Measurements from ENCODE around the gene BACE2.
"Not testable (repeated sequence)": the region's sequence is repeated elsewhere in the genome, so short reads cannot be mapped to it uniquely, and the experiment has no call there.

Gene BACE2

DNA sequence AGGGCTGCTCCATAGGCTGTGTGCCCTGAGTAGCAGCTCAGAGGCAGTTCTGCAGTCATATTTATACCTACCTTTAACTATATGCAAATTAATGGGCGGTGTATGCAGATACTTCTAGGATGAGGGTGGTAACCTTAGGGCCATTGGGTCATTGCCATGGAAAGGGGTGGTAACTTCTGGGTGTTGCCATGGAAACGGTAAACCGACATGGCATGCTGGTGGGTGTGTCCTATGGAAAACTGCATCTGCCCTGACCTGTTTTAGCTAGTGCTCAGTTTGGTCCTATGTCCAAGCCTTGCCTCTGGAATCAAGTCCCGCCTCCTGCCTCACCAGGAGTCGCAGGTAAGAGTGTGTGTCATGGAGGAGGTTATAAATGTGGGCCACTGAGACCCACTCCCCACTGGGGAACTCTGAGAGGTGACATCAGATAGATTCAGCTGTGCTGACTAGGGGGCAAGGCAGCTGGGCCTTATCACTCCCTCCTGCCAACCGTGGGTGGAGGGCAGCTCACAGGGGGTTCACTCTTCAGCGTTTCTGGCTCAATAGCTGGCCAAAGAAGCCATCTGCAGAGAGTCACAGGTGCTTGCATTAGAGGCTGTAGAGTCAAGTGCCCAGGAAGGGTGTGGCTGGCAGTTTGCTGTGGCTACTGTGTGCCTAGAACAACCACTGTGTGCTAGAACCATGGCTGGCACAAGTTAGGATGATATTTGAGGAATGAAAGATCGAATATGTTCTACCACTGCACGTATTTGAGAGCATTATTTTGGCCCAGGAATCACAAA is 19.0 kb downstream of the BACE2 start:
- DNase-seq: peak; percentile 53

DNA sequence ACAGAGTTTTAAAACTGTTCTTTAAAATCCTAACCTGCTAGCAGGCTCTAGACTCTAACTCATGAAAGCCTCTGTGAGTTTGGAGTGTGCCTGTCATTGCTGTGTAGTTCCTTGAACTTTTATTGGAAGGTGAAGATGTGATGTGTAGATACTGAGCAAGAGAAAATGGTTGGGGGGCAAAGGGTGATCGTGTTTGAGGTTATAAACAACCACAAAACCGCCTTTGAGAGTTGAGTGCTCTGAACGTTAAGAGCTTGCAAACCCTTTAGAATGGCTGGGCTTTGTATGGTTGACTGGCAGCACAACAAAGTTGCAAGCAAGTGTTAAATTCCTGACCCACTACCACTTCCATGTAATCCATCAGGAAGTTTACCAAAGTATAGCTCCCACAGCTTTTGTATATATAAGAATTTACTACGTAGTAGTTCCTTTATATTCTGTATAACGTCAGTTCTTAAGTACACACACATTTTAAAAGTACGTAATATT is 19.6 kb downstream of the BACE2 start:
- DNase-seq: no peak

DNA sequence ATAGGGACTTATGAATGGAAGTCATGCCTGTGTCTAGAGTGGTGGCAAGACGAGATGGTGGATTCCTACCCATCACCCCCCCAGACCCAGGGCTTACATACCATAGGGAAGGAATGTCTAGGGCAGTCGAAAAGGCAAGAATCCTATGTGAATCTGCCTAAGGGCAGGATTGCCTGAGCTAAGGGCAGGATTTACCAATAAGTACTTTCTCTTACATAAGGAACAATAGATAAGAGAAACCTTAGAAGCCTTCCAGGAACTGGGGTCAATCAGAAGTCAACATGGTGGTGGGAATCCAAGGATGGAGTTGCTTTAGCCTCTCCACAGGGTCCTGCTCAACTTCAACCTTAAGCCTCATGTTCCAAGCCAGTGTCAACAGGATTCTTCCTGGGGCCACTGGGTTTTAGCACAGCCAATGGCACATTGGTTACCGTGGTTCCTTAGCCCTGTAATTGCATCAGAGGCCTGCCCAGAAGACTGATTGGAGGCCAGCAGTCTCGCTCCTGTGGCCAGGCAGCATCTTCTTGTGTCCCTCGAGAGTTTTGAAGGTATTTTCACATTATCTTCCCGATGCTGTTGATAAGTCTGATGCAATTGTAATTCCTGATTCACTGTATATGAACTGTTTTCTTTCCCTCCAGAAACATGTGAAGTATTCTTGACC is 20.7 kb downstream of the BACE2 start:
- DNase-seq: no peak

DNA sequence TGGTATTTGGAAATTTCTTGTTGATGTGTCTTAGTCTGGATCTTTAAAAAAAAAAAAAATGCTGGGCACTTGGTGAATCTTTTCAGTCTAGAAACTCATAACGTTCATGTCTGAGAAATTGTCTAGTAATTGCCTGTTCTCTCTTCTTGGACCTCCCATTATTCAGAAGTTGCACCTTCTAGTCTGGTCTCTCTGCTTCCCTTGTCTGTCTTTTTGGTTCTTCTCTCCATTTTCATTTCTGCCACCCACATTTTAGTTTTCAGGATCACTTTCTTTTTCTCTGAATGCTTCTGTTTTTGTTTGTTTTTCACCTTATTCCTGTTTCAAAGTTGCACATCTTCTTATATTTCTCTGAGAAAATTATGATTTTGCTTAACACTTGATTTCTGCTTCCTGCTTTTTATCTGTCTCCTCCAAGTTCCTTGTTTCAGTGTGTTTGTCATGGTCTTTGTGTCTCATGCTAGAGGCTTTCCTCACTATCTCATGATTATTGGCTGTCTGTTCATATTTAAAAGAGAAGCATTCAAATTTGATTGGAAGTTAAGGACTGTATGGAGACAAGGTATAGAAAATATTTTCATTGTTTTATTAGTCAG is 21.3 kb downstream of the BACE2 start:
- DNase-seq: no peak

DNA sequence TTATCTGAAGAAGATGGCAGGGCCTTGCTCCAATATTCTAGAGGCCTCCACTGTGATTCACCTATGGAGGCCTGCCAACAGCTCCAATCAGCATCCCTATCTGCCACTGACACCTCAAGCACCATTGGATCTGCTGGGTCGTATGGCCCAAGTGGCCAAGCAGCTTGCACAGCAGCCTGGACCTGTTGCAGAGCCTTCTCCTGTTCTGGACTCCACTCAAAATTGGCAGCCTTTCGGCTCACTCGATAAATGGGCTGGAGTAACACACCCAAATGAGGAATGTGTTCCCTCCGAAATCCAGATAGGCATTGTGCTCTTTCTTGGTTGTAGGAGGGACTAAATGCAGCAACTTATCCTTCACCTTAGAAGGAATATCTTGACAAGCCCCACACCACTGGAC is 24.6 kb downstream of the BACE2 start:
- not testable (repeated sequence) for DNase-seq

DNA sequence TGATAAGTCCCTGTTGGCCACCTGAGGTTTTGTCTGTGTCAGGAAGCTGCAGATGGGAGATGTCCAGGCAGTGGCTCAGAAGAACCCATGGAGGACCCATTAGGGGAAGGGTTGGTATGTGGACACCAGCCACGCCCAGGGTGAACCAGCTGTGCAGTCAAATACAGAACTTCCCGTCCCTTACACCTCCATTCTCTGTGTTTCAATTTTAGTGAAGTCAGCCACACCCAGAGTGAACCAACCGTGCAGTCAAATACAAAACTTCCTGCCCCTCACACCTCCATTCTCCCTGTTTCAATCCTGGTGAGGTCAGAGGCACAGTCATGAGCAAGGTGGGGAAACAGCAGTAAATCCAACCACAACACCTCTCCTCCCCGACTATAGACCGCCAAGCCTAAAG is 27.4 kb downstream of the BACE2 start:
- no peak for DNase-seq

DNA sequence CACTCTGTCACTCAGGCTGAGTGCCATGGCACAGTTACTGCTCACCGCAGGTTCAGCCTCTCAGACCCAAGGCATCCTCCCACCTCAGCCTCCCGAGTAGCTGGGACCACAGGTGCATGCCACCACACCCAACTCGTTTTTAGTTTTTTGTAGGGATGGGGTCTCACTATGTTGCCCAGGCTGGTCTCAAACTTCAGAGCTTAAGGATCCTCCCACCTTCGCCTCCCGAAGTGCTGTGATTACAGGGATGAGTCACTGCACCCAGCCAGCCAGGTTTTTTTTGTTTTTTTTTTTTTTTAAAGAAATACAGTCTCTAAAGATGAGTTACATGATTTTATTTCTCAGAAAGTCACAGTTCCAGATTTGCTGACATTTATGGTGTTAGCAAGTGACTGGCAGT is 29.0 kb downstream of the BACE2 start:
- no peak for DNase-seq

DNA sequence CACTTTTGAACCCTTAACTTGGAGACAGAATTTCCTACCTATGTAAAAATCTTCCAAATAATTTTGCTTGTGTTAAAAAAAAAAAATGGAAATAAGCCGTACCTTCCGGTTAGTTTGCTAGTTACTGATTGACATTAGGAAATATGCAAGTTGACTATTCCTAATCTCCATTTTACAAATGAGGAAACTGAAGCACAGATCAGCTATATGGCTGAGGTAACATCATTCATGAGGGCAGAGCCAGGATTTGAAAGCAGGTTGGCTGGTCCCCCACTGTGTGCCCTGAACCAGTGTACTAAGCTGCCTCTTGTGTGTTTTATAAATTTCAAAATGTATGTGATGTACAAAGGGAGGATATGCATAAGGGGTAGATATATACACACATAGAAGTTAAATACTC is 29.6 kb downstream of the BACE2 start:
- DNase-seq: no peak

DNA sequence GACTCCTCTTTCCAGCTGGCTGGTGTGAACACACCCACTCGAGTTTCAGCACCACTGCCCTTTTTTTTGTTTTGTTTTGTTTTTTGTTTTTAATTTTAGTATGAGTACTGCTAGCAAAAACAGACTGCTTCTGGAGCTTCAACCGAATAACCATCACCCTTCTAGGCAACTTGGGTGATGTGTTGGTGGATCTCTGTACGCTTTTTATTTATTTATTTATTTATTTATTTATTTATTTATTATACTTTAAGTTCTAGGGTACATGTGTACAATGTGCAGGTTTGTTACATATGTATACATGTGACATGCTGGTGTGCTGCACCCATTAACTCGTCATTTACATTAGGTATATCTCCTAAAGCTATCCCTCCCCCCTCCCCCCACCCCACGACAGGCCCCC is 30.7 kb downstream of the BACE2 start:
- not testable (repeated sequence) for DNase-seq

DNA sequence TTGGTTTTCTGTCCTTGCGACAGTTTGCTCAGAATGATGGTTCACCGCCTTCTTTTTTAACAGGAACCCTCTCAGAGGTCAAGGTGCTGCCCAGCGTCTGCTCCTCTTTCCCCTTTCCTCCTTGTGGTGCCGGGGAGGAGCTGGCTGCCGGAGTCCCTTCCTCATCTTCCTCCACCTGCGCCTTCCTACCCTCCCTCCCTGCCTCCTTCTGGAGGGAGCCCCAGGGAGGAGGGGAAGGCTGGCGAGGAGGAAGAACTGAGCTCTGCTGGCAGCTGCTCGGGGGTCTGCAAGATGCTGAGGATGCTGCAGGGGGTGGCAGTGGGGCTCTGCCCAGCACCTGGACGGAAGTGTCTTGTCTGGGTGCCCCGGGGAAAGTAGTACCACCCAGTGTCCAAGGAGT is 31.2 kb downstream of the BACE2 start:
- no peak for DNase-seq

DNA sequence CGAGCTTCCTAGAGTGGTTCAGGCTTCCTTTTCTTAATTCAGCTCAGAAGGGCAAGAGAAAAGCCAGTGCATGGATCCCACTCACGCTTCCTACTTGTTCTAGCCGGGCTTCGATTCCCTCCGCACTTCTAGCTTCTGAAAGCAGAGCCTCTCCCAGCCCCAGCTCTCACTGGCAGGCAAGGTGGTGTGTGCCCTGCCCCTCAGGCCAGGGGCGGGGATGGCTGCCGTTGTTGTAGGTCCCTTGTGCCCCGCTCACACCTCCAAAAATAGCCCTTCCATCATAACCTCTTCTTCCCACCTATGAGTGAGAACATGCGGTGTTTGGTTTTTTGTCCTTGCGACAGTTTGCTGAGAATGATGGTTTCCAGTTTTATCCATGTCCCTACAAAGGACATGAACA is 31.6 kb downstream of the BACE2 start:
- no peak for DNase-seq

DNA sequence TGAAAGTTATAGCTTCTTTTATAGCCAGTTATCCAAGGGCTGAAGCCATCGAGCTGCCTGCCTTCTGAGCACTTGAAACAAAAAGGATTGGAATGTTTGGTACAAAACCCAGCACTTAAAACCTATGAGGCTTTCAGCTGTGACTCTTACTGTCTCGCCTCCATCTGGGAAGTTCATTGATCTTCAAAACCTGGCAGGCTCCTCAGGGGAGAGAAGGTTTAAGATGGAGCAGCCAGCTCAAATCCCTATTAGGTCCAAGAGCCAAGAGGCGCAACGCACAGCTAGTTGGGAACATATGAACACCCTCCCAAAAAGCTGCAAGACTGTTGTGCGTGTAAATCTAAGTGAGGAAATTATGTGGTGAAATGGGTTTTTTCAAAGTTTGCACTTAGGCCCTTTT is 33.4 kb downstream of the BACE2 start:
- no peak for DNase-seq

DNA sequence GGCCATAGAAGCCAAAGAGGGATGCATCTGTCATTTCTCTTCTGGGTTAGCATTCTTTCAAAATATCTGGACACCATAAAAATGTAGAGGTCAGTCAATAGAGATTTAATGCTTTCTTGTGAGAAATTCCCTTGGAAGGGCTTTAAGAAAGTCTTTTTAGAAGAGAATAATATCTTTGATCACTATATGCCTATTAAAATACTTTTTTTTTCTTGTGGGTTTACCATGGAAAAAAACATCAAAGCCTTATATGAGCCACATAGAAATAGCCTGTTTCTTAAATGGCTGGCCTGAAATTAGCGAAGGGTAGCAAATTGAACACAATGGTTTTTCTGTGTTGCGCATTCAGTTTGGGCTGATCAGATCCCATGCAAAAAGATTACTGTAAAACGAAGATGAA is 36.8 kb downstream of the BACE2 start:
- DNase-seq: no peak

DNA sequence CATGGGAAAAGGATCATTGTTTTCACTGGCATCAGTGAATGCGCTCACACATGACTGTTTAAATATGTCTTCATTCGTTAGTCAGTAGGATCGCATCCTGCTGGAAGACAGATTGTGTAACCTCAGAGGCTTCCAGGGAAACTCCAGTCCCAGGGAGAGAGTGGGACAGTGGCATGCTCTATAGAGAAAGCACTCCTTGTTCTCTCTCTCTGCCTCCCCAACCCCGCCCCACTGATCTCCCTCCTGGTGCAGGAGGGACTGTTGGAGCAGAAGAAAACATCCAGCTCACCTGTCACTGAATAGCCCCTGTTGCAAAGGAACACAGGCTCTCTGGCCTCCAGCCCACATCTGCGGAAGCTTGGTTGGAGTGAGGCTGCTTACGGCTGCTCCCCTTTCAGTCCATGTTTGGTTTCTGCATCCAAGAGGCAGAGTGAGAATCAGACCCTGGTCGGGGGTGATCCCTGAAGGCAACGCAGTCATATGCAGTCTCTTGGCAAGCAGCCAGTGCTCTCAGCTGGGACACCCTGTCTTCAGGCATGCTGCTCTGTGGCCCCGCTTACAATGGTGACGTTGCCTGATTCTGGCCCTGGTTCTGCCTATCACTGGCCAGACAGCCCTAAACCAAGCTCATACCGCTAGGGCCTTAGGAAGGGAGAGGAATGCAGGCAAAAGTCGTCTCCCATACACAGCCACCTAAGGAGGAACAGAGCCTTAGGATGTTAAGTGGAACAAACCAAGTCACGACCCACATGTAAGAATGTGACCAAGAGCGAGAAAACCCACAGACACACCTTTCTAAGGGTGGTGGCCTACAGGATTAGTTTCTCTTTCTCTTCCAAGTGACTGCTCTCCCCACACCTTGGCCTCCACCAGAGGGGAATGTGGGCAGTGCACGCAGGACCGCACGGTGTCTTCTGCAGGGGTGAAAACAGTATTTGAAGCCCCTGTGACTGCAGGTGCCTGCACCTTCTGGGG is 39.7 kb downstream of the BACE2 start:
- DNase-seq: no peak

DNA sequence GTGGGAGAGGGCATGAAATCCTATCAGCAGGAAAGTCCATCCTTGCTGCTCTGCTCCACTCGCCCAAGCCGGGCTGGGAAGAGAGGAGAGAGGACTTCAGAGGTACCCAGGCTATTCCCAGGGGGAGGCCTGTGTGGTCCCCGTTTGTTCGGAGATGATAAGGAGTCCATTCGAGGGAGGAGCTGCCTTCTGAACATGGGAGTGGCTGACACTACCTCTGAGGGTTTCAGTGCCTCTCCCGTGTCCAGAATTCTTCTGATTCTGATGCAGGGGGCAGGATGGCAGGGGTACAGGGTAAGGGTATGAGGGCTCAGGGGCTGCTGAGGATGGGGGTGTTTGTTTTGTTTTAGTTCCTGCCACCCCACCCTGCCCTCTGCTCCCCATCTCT is 40.4 kb downstream of the BACE2 start:
- no peak for DNase-seq

DNA sequence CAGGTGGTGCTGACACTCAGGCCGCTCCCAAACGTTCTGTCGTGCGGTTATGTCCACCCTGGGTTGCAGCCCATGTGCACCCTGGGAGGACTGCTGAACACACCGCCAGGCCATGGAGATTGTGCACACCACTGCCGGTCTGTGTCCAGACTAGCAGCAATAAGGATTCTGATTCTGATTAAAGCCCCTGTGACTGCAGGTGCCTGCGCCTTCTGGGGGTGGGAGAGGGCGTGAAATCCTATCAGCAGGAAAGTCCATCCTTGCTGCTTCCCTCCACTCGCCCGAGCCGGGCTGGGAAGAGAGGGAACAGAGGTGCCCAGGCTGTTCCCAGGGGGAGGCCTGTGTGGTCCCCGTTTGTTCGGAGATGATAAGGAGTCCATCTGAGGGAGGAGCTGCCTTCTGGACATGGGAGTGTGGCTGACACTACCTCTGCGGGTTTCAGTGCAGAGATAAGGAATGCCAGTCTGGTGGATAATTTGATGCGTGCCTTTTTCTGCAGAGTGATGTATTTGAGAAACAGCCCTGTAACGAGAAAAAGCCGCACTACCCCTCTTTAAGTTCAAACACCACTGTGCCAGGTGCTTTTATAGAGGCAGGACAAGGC is 41.2 kb downstream of the BACE2 start:
- no peak for DNase-seq

DNA sequence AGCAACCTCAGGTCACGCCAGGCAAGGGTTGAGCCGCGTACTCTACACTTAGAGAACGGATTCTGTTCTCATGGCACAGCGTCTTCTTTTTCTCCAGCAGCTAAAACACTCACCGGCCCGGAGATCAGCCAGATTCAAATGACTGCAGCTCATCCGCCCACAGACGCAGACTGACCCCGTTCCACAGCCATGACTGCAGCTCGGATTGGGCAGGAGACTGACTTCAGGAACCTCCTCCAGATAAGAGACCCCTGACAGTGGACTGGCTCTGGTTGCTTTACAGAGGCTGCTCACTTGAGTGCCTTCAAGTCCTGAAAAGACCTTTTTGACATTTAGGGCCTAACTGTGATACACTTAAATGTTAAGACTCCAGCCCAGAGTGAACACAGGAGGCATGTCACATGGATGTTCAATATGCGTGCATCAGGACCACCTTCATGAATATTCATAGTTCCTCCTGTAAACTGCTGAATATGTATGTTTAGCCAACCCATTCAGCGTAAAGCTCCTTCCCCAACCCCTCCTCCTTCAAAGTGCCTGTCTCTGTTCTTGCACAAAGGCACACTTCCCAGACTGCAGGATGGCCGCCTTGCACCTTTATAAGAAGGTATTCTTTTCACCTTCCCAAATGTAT is 42.6 kb downstream of the BACE2 start:
- no peak for DNase-seq

DNA sequence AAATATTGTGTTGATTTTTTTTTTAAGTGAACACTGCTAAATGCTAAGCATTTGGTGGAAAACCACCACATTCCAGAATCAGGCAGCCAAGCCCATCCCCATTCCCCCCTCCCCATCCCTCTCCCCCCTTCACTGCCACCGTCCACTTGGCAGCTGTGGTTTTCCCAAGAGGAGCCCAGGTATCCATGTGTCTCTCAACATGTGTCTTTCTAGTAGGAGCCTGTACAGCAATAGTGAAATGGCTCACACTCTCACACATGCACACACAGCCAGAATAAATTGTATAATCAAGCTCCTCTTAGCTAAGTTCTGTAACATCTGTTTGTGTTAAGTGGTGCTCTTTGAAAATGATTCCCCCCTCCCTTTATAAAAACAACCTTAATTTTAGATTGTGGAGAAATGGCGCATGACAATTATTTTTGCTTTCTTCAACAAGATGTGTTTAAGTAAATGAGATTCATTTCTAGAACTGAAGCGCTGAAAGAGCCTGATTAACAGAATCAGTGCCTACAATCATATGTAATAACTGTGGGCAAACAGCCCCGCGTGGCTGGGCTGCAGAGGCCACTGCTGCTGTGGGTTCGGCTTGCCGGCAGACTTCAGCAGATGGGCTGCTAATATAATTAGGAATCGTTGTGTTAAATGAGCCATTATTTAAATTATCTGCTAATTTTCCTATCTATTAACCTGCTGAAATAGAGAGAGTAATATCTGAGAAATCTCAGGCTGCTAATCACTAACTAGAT is 43.3 kb downstream of the BACE2 start:
- no peak for DNase-seq

DNA sequence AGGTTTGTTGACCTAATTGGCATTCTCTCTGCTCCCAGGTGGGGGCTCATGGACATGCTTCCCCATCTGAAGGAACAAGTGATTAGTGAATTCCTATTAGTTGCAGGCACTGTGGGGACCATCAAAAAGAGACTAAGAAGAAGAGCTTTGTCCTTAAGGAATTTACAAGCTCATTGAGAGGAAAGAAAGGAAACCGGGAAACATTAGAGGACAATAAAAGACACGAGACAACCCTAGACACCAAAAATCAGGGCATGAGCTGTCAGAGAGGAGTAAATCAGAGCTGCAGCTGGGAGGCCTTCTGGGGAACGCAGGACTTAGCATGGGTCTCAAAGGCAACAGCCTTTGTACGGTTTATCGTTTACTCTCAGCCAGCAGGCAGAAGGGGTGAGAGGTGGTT is 45.1 kb downstream of the BACE2 start:
- DNase-seq: no peak

DNA sequence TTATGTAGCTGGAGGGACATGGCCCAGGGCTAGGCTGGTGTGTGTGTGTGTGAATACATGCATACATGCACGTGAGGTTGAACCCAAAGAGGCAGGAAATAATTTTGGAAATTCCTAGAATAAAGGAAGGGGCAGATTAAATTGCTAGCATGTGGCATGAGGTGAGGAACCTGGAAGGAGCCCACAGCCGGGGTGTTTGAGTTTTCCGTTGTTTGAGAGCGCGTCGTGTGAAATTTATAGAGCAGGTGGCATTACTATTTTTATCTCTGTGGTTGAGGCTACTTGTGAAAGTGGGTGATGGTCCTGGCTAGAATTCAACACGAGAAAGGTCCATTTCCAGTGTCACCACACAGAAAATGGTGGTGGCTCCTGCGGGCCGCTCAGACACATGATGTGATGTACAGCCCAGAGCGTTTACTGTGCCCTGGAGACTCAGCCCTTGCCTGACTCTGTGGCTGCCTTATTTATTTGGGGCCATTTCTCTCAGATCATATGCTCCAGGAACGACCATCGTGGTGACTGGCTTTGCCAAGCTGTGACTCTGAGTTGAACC is 48.0 kb downstream of the BACE2 start:
- no peak for DNase-seq

DNA sequence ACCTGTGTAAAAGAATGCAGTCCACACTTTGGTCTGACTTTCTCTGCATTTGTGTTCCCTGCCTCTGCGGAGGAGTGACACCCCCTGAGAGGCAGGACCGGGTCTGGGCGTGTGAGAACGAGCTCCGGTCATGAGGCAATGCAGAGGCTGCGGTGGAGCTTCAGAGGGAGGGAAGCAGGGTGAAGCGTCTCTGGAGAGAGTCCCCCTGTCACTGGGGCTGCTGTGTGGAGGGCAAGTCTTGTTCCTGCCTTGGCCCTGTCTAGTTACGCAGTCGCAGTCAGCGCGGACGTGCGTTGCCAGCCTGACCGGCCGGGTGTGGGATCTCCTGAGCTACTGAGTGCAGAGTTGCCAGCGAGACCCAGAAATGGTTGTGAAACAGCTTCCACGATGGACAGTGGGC is 48.5 kb downstream of the BACE2 start:
- DNase-seq: no peak

Data from NCI-H510A (cell line).